Measurements from ENCODE around the gene SH2D3C.
A peak's percentile ranks its signal among the peaks of the same experiment; 100 is the strongest.

The SH2D3C gene

GRCh38 chr9:127741831-127742434, 36.5 kb downstream of the SH2D3C start:
- no peaks in the 10 kb centered on the region for H3K36me3 ChIP-seq (ENCODE audit: insufficient read depth, low read length)
- H3K9me3 ChIP-seq (replicated peaks; ENCODE audit: low read length), result no peaks in the 10 kb centered on the region
- peaks cover 22% of the 10 kb centered on the region for H3K27me3 ChIP-seq (ENCODE audit: control insufficient read depth, insufficient read depth, low read length)
- H3K4me1 ChIP-seq (ENCODE audit: control insufficient read depth, insufficient read depth, low read length), result peaks cover 9% of the 10 kb centered on the region
- no peak overlapping the region for H3K4me2 ChIP-seq (ENCODE audit: low read length)
- no peak overlapping the region for H3K4me3 ChIP-seq (ENCODE audit: low read length)
- no peak overlapping the region for H3K9ac ChIP-seq (ENCODE audit: low read depth, low read length)

DNA sequence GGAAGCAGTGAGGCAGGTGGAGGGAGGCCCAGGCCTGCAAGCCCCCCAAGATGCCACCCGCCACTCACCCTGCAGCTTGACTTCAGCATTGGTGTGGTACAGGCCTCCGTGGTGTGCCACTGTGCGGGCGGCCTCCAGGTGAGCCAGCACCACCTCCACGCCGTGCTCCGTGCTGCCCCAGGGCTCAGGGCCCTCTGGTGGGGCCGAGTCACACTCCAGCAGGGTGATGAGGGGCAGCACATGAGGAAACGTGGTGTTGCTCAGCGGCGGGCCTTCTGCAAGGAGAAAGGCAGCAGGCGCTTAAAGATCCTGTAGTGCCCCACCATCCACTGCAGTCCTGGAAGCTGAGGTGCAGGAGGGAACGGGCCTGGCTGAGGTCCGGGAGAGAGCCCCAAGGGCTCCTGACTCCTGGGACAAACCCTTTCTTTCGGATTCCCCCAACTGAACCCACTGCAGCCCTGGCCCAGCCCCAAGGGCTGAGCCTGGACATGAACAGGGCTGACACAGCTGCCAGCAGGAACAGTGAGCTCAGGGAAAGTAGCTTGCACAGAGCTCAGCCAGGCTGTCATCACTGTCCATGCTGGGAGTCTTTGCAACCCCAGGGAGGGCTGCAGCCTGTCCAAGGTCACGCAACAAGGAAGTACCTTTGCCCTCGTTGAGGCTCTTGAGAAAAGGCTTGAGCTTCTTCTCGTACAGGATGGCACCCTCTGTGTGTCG, 38.7 kb downstream of the SH2D3C start:
- H3K4me2 ChIP-seq (ENCODE audit: low read length), result peak overlapping the region; percentile 30
- H3K27me3 ChIP-seq (ENCODE audit: control insufficient read depth, insufficient read depth, low read length), result peaks cover 15% of the 10 kb centered on the region
- H3K36me3 ChIP-seq (ENCODE audit: insufficient read depth, low read length), result no peaks in the 10 kb centered on the region
- H3K4me3 ChIP-seq (ENCODE audit: low read length), result no peak overlapping the region
- H3K9ac ChIP-seq (ENCODE audit: low read depth, low read length), result no peak overlapping the region
- H3K9me3 ChIP-seq (replicated peaks; ENCODE audit: low read length), result no peaks in the 10 kb centered on the region
- H3K4me1 ChIP-seq (ENCODE audit: control insufficient read depth, insufficient read depth, low read length), result peaks cover 12% of the 10 kb centered on the region

DNA sequence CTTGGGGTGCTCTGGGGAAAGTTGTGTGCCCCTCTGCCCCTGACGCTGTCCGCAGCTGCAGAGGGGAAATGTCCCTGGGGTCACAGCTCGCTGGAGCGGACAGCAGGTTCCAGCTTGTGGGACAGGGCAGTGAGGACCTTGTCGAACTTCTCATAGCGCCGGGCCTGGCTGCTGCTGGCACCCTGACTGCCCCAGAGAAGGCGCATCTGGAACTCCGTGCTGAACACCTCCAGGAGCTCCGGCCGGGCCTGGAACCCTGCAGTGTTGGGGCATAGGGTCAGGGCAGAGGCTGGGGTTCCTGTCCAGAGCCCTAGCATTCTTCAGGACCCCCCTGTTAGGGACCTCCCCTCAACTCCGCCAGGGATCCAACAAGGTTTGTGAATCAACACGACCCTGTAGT, 39.8 kb downstream of the SH2D3C start:
- Histone ChIP-seq H3K36me3 (ENCODE audit: insufficient read depth, low read length) (no peaks in the 10 kb centered on the region), H3K27me3 (ENCODE audit: control insufficient read depth, insufficient read depth, low read length) (peaks cover 11% of the 10 kb centered on the region), H3K9me3 (replicated peaks; ENCODE audit: low read length) (no peaks in the 10 kb centered on the region), H3K4me3 (ENCODE audit: low read length) (no peak overlapping the region), H3K9ac (ENCODE audit: low read depth, low read length) (no peak overlapping the region), H3K4me1 (ENCODE audit: control insufficient read depth, insufficient read depth, low read length) (peaks cover 19% of the 10 kb centered on the region), H3K4me2 (ENCODE audit: low read length) (no peak overlapping the region)

DNA sequence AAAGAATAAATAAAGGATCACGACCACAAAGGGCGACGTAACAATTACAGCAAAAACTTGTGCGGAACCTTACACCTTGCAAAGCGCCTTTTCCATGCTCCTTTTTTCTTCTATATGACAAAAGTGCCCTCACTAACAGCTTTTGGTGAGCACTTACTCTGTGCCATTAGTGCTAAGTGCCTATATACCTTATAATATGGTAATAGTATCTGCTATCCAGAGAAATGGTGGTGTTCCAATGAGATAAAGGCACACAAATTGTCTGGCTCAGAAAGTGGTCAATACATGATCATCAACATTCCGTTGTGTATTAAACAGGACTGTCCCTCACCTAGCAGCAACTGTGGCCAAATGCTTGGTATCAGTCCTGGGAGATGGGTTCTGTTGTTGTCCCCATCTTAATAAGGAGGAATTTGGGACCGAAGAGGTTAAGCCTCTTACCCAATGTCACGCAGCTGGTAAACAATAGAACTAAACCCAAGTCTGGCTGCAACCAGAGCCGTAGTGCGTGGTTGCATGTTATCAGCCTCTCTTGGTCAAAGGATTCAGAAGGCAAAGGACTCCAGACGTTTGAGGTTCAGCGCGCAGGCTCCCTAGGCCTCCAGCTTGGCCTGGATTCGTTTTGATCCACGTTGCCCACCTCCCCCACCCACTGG, 42.8 kb downstream of the SH2D3C start:
- Histone ChIP-seq H3K36me3 (ENCODE audit: insufficient read depth, low read length) (no peaks in the 10 kb centered on the region), H3K4me1 (ENCODE audit: control insufficient read depth, insufficient read depth, low read length) (peaks cover 19% of the 10 kb centered on the region), H3K4me3 (ENCODE audit: low read length) (no peak overlapping the region), H3K9me3 (replicated peaks; ENCODE audit: low read length) (no peaks in the 10 kb centered on the region), H3K4me2 (ENCODE audit: low read length) (peak overlapping the region; percentile 23), H3K9ac (ENCODE audit: low read depth, low read length) (no peak overlapping the region), H3K27me3 (ENCODE audit: control insufficient read depth, insufficient read depth, low read length) (peaks cover 11% of the 10 kb centered on the region)

- Histone ChIP-seq H3K36me3 (ENCODE audit: insufficient read depth, low read length) (no peaks in the 10 kb centered on the region), H3K4me3 (ENCODE audit: low read length) (peak within 1 kb of the TSS; percentile 78), H3K4me2 (ENCODE audit: low read length) (peak within 1 kb of the TSS; percentile 90), H3K9ac (ENCODE audit: low read depth, low read length) (peak within 1 kb of the TSS; percentile 81), H3K27me3 (ENCODE audit: control insufficient read depth, insufficient read depth, low read length) (peaks cover 11% of the 10 kb centered on the region), H3K9me3 (replicated peaks; ENCODE audit: low read length) (no peaks in the 10 kb centered on the region), H3K4me1 (ENCODE audit: control insufficient read depth, insufficient read depth, low read length) (peaks cover 12% of the 10 kb centered on the region)
Measured at GRCh38 chr9:127734747-127735529, 43.5 kb downstream of the SH2D3C start, which contains the start of gene TOR2A. TOR2A (minus strand) TSS chr9:127735294; CDS start chr9:127735270, 24 bp downstream.

DNA sequence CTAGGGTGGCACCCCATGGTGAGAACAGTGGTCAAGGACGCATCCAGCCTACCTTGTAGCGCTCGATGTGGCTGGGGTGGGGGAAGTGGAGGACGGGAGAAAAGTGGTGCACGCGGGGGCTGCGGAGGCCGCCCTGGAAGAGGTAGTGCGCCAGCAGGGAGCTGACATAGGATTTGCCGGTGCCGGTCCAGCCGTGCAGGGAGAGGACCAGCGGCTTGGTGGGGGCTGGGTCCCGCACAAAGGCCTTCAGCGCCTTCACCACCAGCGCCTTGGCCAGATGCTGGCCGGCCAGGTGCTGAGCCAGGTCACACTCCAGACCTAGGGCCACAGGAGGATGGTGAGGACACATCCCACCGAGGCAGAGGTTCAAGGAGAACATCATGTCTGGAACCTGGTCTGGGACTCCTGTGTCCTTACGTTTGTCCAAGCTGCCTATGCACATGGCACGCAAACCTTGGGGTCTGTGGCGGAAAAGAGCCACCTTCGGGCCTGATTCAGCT, 44.2 kb downstream of the SH2D3C start:
- Histone ChIP-seq H3K4me3 (ENCODE audit: low read length) (peak overlapping the region; percentile 78), H3K9ac (ENCODE audit: low read depth, low read length) (peak overlapping the region; percentile 81)

DNA sequence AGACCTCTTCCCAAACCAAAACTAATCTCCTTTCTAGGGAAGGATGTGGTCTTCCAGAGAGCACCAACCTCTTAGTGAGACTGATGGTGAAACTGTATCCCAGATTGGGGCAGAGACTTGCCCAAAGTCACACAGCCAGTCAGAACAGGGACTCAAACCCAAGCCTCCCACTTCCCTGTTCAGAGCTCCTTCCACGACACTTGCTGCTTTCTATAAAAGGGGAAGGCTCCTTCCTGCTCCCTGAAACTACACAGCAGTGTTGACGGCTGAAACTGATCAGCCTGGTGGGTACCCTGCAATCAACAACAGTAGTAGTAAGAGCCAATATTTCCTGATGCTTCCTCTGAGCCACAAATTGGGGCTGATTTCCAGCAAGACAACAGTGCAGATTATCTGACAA, 44.9 kb downstream of the SH2D3C start:
- H3K9ac ChIP-seq (ENCODE audit: low read depth, low read length), result no peak overlapping the region
- H3K27me3 ChIP-seq (ENCODE audit: control insufficient read depth, insufficient read depth, low read length), result peaks cover 11% of the 10 kb centered on the region
- H3K4me3 ChIP-seq (ENCODE audit: low read length), result no peak overlapping the region
- H3K9me3 ChIP-seq (replicated peaks; ENCODE audit: low read length), result no peaks in the 10 kb centered on the region
- no peak overlapping the region for H3K4me2 ChIP-seq (ENCODE audit: low read length)
- peaks cover 10% of the 10 kb centered on the region for H3K4me1 ChIP-seq (ENCODE audit: control insufficient read depth, insufficient read depth, low read length)
- H3K36me3 ChIP-seq (ENCODE audit: insufficient read depth, low read length), result no peaks in the 10 kb centered on the region

More for the DNA sequence above, 44.2 kb downstream of the SH2D3C start:
- H3K9me3 ChIP-seq (replicated peaks; ENCODE audit: low read length), result no peaks in the 10 kb centered on the region
- peaks cover 11% of the 10 kb centered on the region for H3K27me3 ChIP-seq (ENCODE audit: control insufficient read depth, insufficient read depth, low read length)
- H3K4me2 ChIP-seq (ENCODE audit: low read length), result peak overlapping the region; percentile 90
- H3K36me3 ChIP-seq (ENCODE audit: insufficient read depth, low read length), result no peaks in the 10 kb centered on the region
- peaks cover 10% of the 10 kb centered on the region for H3K4me1 ChIP-seq (ENCODE audit: control insufficient read depth, insufficient read depth, low read length)

GRCh38 chr9:127732444-127732843, 46.0 kb downstream of the SH2D3C start:
- Histone ChIP-seq H3K9me3 (replicated peaks; ENCODE audit: low read length) (no peaks in the 10 kb centered on the region), H3K27me3 (ENCODE audit: control insufficient read depth, insufficient read depth, low read length) (peaks cover 3% of the 10 kb centered on the region), H3K36me3 (ENCODE audit: insufficient read depth, low read length) (no peaks in the 10 kb centered on the region), H3K4me1 (ENCODE audit: control insufficient read depth, insufficient read depth, low read length) (peaks cover 10% of the 10 kb centered on the region), H3K4me3 (ENCODE audit: low read length) (no peak overlapping the region), H3K4me2 (ENCODE audit: low read length) (no peak overlapping the region), H3K9ac (ENCODE audit: low read depth, low read length) (no peak overlapping the region)

- H3K4me1 ChIP-seq (ENCODE audit: control insufficient read depth, insufficient read depth, low read length), result peaks cover 10% of the 10 kb centered on the region
- no peaks in the 10 kb centered on the region for H3K9me3 ChIP-seq (replicated peaks; ENCODE audit: low read length)
- H3K9ac ChIP-seq (ENCODE audit: low read depth, low read length), result no peak overlapping the region
- H3K4me3 ChIP-seq (ENCODE audit: low read length), result no peak overlapping the region
- no peaks in the 10 kb centered on the region for H3K36me3 ChIP-seq (ENCODE audit: insufficient read depth, low read length)
- H3K27me3 ChIP-seq (ENCODE audit: control insufficient read depth, insufficient read depth, low read length), result no peaks in the 10 kb centered on the region
- H3K4me2 ChIP-seq (ENCODE audit: low read length), result no peak overlapping the region
Measured at GRCh38 chr9:127731938-127732337, 46.5 kb downstream of the SH2D3C start.

GRCh38 chr9:127730799-127731410, 47.6 kb downstream of the SH2D3C start:
- H3K4me1 ChIP-seq (ENCODE audit: control insufficient read depth, insufficient read depth, low read length), result peaks cover 10% of the 10 kb centered on the region
- no peak overlapping the region for H3K4me2 ChIP-seq (ENCODE audit: low read length)
- H3K9me3 ChIP-seq (replicated peaks; ENCODE audit: low read length), result no peaks in the 10 kb centered on the region
- no peaks in the 10 kb centered on the region for H3K36me3 ChIP-seq (ENCODE audit: insufficient read depth, low read length)
- no peaks in the 10 kb centered on the region for H3K27me3 ChIP-seq (ENCODE audit: control insufficient read depth, insufficient read depth, low read length)
- no peak overlapping the region for H3K9ac ChIP-seq (ENCODE audit: low read depth, low read length)
- no peak overlapping the region for H3K4me3 ChIP-seq (ENCODE audit: low read length)

DNA sequence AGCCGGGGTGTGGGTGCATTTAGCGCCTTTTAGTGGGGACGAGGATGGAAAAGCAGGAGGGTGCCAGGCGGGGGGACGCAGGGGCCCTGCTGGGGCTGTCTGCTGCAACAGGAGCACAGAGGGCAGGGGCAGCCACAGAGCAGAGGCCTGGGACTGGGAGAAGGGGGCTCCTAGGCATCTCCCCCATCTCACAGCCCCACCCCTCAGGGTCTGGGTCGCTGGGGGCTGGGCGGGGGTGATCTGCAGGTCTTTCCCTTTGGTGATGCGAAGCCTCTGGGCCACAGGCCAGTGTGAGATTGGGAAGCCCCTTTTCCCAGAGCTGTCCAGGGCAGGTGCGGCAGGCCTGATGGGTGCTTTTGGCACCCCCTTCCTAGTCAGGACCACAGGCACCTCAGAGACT, 48.2 kb downstream of the SH2D3C start:
- Histone ChIP-seq H3K4me2 (ENCODE audit: low read length) (no peak overlapping the region), H3K27me3 (ENCODE audit: control insufficient read depth, insufficient read depth, low read length) (no peaks in the 10 kb centered on the region), H3K36me3 (ENCODE audit: insufficient read depth, low read length) (no peaks in the 10 kb centered on the region), H3K4me3 (ENCODE audit: low read length) (no peak overlapping the region), H3K9ac (ENCODE audit: low read depth, low read length) (no peak overlapping the region), H3K9me3 (replicated peaks; ENCODE audit: low read length) (no peaks in the 10 kb centered on the region), H3K4me1 (ENCODE audit: control insufficient read depth, insufficient read depth, low read length) (peaks cover 6% of the 10 kb centered on the region)
